GM19099 (cell line): ENCODE results near the gene HAPLN1.

Experiments used
- POLR2A ChIP-seq: IDR thresholded peaks from 3 replicates; pipeline ENCODE4 v1.6.1; 2011; ENCODE audit warnings: low read depth; ENCODE audit not compliant: insufficient read length; ENCODE audit errors: extremely low read depth

HAPLN1 gene

GRCh38 chr5:83720836-83721537 lies at the start of gene HAPLN1:
TSS of gene HAPLN1 (minus strand) at chr5:83720855. CDS start at chr5:83673523, 47,332 bp downstream.
- TF ChIP-seq POLR2A: no peak

- TF ChIP-seq POLR2A: no peak
Observed at GRCh38 chr5:83767409-83767992, 46.8 kb upstream of the HAPLN1 start.

DNA sequence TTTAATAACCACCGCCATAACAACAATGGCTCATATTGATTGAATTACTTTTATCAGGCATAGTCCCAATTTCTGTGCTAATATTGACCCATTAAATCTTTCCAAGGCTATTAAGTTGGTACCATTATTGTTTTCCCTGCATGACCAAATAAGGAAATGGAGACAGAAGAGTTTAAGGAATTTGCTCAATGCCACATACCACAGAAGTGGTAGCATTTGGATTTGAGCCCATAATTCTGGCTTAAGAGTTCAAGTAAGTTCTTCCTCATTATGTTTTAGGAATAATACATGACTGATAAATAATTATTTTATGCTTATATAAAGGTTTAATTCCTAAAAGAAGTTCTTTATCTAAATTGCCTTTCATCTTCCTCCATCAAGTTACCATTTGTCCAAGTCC lies 43.4 kb upstream of the HAPLN1 start:
- TF ChIP-seq POLR2A: no peak

DNA sequence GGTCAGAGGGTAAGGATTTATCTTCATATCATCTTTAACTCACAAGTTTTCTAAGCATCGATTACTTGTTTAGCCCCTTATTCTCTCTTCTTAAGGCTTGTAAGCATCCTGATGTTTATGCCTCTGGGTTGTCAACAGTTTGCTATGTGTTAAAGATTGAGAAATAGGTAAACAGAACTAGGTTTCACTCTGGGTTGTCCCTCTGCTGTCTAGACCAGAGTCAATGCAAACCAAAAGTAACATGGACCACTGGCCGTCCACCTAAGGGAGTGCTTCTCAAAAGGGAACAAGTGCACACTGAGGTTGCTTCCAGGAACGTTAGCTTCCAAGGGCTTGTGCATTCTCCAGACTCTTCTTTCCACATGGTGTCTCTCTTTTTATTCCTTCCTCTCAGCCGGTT lies 39.9 kb upstream of the HAPLN1 start:
- TF ChIP-seq POLR2A: no peak

DNA sequence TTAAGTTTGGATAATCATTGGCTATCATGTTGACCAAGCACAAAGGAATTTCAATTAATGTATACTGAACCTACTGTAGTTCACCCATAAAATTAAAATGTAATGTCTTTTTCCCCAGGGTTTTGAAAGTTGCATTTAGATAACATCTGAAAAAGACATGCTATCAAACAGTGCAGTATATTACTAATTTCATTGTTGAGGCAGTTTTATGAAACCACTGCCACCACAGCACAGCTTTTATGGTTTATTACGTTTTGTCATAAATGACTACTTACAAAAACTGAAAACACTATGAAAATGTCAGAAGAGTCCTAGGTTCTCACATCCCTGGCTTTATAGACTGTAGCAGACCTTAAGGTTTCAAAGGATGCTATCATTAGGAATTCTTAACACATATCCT lies 32.0 kb upstream of the HAPLN1 start:
- no peak for TF ChIP-seq POLR2A

- no peak for TF ChIP-seq POLR2A
Observed at GRCh38 chr5:83751201-83751600, 30.5 kb upstream of the HAPLN1 start.

DNA sequence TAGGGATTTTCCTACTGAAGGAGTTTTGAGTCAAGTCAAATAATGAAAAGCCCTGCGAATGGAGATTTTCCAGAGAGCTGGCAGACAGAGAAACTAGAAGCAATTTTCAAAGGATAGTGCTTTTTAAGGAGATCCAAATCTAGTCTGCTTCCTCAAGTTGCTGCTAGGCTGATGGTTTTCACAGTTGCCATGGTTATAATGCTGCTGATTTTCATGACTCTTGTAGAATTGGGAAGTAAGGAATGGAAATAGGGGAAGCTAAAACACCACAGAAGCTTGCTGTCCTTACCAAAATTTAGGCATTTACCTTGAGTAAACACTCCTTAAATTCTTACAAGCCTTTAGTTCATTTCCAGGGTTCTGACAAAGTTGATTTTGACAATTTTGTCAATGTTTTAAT lies 30.1 kb upstream of the HAPLN1 start:
- no peak for TF ChIP-seq POLR2A

DNA sequence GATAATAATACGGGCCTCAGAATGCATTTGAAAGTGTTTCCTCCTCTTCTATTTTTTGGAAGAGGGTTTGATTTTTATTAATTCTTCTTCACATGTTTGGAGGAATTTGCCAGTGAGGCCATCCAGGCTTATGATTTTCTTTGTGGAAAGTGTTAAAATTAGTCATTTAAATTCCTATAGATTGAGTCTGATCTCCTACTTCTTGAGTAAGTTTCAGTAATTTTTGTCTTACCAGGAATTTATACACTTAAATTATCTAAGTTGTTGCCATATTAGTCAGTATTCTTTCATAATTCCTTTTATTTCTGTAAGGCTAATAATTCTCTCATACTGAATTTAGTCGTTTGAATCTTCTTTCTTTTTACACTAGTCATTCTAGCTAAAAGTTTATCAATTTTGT lies 25.2 kb upstream of the HAPLN1 start:
- TF ChIP-seq POLR2A: no peak

DNA sequence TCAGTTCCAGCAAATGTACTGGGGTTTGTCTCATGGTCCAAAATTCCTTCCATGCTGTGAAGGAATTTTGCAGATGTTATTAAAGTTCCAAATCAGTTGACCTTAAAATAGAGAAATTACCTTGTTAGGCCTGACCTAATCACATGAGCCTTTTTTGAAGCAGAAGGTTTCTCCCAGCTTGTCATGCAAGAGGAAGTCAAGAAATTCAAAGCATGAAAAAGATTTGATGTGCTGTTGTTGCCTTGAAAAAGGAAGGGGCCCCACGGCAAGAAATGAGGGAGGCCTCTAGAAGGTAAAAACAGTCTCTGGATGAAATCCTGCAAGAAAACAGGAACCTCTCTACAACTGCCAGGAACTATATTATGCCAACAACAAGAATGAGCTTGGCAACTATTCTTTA lies 24.2 kb upstream of the HAPLN1 start:
- no peak for TF ChIP-seq POLR2A

- no peak for TF ChIP-seq POLR2A
Observed at GRCh38 chr5:83742089-83742488, 21.4 kb upstream of the HAPLN1 start.

- TF ChIP-seq POLR2A: no peak
Observed at GRCh38 chr5:83741571-83741970, 20.9 kb upstream of the HAPLN1 start.

DNA sequence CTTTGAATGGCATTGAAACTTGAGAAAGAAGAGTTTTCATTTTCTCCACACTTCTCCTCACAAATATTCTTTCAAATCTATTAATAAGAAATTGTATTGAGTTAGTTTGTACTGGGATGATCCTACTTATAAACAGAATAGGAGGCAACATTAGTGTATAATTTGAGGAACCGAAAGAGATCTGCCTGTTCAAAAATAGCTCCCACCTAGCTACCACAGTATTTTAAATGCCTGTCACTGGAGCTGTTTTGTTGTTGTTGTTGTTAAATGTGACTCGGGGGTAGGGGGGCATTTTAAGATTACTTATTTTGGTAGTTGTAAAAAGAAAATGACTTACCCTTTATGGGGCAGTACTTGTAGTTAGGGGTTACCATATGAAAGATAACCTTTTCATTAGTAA lies 20.1 kb upstream of the HAPLN1 start:
- TF ChIP-seq POLR2A: no peak

DNA sequence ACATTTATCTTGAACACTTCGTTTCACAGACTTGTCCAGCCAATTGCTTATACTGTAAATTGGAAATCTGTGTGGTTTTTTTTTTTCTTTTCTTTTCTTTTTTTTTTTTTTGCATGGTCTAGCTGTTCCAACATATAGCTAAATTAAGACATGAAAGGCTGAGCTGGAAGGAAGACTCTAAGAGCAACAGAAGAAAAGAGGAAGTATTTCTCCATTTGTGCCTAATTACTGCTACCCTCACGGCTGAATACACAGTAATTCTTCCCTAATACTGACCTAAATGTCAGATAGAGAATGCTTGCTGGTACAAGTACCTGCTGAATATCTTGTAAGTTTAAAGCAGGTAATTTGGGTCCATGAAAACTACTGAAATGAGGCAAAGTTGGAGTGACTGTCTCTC lies 11.0 kb upstream of the HAPLN1 start:
- no peak for TF ChIP-seq POLR2A

DNA sequence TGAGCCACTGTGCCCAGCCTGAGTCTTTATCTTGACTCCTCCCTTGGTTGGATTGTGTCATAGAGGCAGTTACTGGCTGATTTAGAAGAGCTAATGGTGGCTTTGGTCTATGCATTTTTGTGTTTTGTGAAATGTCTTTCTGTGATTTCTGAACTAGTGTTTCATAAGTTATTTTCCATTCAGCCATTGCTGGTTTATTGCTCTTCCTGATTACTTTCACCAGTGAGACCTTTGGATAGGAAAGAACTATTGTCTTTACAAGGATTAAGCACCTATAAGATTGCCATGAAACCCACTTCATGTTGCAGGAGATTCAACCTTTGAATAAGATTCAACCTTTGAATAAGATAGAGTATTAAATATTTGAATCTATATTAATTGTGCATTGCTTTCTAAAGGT lies 8.7 kb upstream of the HAPLN1 start:
- no peak for TF ChIP-seq POLR2A

- TF ChIP-seq POLR2A: no peak
Observed at GRCh38 chr5:83726912-83727311, 6.3 kb upstream of the HAPLN1 start.

DNA sequence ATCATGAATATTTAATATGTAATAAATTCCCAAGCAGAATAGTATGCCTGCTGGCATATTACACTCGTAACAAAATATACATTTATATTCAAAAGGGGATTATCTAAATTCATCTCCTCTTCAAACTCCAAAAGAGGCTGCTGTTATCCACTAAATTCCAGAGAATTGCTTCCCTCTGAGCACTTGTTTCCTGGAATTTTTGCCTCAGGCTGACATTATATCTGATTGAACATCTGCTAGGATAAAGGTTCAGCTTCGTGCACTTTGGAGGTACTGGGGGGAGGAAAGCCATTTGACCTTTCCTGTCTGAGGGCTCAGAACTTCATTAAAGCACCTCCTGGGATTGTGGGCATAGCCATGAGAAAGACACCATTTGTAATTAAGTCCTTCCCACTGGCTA lies 4.3 kb upstream of the HAPLN1 start:
- TF ChIP-seq POLR2A: no peak

GRCh38 chr5:83724001-83724400 lies 3.3 kb upstream of the HAPLN1 start:
- no peak for TF ChIP-seq POLR2A
